ENCODE measurements around the gene ELN.

GRCh38 chr7:74064696-74065095 is 36.7 kb downstream of the ELN start:
- TF ChIP-seq POLR2A (IDR thresholded peaks at IDR 0.05; ENCODE audit: low read depth, low read length), result no peak
- no peak for TF ChIP-seq TAF1 (IDR thresholded peaks at IDR 0.05; ENCODE audit: low read depth, low read length)
- TF ChIP-seq POLR2AphosphoS5 (IDR thresholded peaks at IDR 0.05; ENCODE audit: low read depth, low read length), result no peak
- TF ChIP-seq POU2F2 (IDR thresholded peaks at IDR 0.05; ENCODE audit: low read depth, low read length), result no peak
